Adipose tissue (tissue), 3 donors: ENCODE measurements around the gene FBXL13. TPM values are rescaled to one million over a fixed set of nuclear protein-coding genes. Genes with fewer than 3 reads are reported as not detected.
"Not testable (repeated sequence)": the region's sequence is repeated elsewhere in the genome, so short reads cannot be mapped to it uniquely, and the experiment has no call there.

Experiments
- H3K27ac ChIP-seq: one replicate; pipeline ENCODE4 v1.5.1; 2013; ENCODE audit warnings: low read depth, low read length
- WGBS, 3 donors: extraction: QIAGEN DNeasy Blood & Tissue Kit; methylation state at CpG; one replicate each; pipeline ENCODE4 v1.1.7; 2013; 5-methylcytosine and 5-hydroxymethylcytosine counted together
- polyA plus RNA-seq, 3 donors: library from polyadenylated mRNA; stranded (reverse); fragments of 200-250 nt; gene quantifications; one replicate each; pipeline ENCODE4 v1.2.3, GENCODE V29; 2013
- donor health status: healthy with polysubstance abuse.
- donor health status: Bipolar disorder and iron deficiency.
- donor health status: healthy.

The FBXL13 gene
- polyA plus RNA-seq, 3 donors: 0.38 to 0.59 (median 0.56) TPM

DNA sequence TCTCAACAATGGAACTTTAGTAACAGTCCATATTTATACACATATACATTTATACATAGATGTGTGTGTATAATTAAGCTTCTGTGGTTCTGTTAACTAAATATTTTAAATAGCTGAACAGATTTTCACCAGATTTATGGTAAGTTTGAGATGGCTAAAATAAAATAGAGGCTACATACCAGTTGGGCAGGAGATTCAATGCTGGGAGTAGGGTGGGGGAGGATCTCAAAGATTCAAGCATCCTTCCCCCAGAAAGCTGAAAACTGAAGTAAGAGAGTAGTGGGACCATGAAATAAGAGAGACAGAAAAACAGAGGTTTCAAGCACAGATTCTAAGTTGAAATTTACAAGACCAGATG, 147.8 kb downstream of the FBXL13 start:
- H3K27ac ChIP-seq: no peak overlapping the region

DNA sequence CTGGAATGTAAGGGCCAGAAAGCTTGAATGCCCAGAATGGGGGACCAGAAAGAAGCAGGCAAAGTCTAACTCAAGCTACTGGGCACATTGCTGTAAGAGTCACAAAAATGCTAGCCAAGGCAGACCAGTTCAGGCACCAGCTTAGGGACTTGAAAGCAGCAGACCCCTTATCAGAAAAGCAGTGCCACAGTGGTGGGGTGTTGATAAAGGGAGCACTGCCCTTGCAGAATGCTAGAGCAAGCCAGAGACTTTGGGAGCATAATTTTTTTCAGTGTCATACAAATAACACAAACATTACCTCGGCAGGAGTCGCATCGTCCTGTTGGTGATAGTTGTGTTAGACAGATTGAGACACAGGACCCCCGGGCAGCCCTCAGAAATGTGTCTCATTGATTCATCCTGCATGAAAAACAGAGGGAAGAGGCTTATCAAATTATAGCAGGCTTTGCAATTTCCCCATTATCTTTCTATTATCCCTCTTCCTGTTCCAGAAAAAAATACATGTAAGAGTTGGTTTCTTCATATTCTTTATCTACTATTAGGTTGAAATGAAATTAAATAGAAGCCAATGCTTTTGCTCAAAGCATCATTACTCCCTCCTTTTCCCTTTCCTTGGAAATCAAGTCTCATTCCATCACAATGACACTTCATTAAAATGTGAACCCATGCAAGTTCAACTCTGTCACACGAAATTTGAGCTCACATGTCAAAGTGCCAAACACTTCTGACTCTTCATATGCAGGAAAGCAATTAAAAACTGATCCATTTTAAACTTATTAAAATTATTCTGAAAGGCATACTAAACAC, 148.4 kb downstream of the FBXL13 start:
- no peak overlapping the region for H3K27ac ChIP-seq
- WGBS, 3 donors: 55 to 72% (median 62%) methylated on average over 5 of the region's 5 CpGs

DNA sequence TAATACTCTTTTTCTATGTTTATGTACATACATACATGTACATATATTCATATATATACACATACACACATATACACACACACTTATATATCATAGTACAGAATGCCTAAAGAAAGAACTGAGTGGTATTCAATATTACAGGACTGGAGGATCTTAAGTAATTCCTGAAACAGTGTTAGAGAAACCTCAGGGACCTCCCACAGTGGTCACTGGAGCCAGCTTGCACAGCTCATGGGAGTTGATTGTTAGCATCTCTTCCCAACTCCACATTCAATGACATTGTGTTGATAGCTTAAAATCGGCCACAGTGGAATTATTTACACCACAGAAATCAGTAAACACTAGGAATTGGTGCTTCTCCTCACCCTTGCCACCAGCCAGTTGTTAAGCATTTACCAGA, 155.8 kb downstream of the FBXL13 start:
- WGBS, 3 donors: 48 to 54% (median 52%) methylated on average over 1 of the region's 1 CpG
- H3K27ac ChIP-seq: no peak overlapping the region

DNA sequence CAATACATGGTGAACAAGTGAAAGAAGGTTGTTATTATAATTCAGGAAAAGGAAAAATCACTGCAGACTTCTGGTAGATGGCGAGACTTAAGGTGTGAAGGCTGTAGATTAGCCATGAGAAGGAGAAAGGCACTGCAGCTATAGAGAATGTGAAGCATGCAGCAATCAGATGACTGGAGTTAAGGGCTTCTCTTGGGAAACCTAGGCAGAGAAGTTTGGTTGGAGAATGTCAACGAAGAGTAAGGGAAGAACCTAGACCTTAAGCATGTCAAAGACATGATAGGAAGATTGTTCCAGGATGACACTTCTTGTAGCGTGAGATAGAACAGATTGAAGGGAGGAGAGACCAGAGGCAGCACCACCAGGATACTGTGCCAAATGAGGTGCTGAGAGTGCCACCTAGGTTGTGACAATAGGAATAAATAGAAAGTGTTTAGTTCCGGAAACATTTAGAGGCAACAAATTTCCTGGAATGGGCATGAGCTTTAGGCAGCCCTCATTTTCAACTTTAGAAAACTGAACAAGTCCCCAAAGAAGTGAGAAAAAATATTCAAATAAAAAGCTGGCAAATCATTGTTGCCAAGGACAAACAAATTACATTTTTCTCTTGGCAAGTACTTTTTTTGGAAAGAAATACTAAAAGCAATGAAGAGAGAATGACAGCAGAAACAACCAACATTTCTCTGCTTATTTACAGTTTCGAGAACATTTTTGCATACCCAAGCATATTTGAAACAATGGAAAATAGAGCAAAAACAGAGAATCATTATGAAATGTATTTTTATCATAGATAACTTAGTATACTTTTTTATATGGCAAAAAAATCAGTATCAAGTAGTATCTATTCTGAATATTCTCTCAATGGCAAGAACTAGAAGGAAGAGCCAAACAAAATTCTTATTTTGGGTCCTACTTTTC, 156.9 kb downstream of the FBXL13 start:
- WGBS, 3 donors: 75 to 85% (median 78%) methylated on average over 5 of the region's 5 CpGs

DNA sequence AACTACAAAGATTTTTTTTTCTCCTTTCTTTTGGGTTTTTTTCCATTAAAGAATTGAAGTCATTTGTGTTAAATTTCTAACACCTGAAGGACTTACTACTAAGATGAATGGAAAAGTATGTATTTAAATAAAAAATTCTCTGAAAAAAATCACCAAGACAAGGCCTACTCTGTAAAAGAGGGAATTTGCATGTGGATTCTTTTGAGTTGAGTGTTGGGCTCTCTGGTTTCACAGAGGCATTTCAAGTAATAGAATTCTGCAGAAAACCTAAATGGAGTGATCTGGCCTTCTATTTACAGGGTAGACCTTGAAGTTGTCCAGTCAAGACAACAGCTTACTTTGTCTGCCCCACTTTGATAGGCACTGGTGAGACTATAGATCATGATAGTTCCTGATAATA, 157.7 kb downstream of the FBXL13 start:
- H3K27ac ChIP-seq: no peak overlapping the region

More for the DNA sequence above, 156.9 kb downstream of the FBXL13 start:
- no peak overlapping the region for H3K27ac ChIP-seq

DNA sequence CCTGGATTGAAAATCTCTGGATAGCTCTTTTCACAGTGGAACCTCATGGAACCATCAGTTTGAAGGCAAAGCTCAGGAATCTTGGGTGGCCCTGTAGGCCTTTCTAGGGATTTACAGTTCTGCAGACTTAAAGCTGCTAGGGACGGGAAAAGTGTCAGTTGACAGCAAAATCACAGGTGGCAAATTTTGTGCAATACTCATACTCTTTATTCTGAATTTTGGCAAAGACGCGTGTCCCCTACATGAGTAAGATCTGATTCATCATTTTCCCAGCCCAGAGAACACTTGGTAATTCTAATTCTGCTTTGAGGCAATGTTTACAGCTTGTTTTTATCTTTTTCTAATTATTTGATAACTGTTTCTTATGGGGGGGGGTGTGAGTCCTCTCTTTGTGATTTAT, 158.2 kb downstream of the FBXL13 start:
- 77 to 89% (median 82%) methylated on average over 3 of the region's 3 CpGs for WGBS, 3 donors
- no peak overlapping the region for H3K27ac ChIP-seq

DNA sequence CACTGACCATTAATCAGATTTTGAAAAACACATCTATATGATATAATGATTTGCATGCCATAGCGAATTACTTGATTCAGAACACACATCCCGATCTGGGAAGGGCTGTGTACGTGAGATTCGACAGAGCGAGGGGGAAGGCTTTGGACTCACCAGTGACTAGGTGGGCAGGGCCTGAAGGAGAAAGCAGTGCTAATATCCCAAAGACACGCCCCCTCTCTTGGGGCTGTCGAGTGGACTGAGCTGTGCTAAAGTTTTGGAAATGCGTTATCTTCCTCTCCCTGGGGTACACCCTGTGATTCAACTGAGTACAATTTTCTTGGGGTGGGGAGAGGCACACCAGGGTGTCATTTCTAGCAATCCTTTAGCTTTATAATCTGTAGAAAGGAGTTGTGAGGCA, 160.0 kb downstream of the FBXL13 start:
- no peak overlapping the region for H3K27ac ChIP-seq
- WGBS, 3 donors: 64 to 80% (median 67%) methylated on average over 8 of the region's 8 CpGs

DNA sequence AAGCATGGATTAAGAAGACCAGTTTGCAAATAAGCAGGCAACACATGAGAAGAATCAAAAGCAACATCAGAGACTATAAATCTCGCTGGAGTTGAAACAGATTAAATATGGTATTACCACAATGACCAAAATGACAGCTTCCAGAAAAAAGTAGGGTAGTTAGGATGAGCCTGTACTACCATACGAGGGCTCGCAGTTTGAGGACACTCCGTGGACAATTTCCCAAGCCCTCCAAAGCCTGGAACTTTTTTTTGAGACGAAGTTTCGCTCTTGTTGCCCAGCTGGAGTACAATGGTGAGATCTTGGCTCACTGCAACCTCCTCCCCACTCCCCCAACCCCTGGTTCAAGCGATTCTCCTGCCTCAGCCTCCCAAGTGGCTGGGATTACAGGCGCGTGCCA, 160.8 kb downstream of the FBXL13 start:
- H3K27ac ChIP-seq: no peak overlapping the region
- WGBS, 3 donors: 65 to 91% (median 70%) methylated on average over 9 of the region's 9 CpGs

DNA sequence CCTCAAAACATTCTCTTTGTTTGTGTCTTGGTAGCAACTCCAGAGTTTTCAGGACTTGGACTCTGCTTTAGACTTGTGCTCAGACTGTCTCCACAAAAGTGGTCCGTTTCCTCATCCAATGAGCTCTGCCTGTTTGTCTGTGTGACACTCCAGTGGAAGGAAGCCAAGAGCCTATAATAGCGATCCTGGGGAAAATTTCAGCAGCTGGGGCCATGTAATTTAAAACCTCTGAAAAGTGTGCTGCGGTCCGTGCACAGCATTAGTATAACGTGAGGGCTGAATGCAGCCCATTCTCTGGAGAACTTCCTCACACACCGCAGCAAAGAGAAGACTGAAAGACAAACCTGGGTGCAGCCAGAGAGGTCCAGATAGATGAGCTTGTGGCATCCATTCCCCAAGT, 161.9 kb downstream of the FBXL13 start, which contains the start of gene LRRC17:
Gene LRRC17 (plus strand): TSS at position 259 of the 400 bp plus-strand sequence. CDS start 20,914 bp downstream, outside the sequence.
- H3K27ac ChIP-seq: no peak within 1 kb of the TSS
- 24 to 57% (median 27%) methylated on average over 6 of the region's 6 CpGs for WGBS, 3 donors

DNA sequence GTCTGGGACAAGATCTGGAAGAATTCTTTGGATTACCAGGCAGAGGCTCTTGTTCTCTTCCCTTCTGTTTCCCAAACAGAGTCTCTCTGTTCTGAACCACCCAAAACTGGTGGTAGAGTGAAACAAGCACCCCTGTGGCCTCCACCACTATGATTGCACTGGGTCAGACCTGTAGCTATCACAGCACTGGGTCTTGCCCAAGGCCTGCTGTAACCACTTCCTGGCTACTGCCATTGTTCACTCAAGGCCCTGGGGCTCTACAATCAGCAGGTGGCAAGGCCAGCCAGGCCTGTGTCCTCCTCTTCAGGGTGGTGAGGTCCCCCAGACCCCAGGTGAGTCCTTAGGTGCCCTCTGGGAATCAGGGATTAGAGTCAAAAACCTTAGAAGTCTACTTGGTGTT, 165.9 kb downstream of the FBXL13 start:
- H3K27ac ChIP-seq: no peak overlapping the region

DNA sequence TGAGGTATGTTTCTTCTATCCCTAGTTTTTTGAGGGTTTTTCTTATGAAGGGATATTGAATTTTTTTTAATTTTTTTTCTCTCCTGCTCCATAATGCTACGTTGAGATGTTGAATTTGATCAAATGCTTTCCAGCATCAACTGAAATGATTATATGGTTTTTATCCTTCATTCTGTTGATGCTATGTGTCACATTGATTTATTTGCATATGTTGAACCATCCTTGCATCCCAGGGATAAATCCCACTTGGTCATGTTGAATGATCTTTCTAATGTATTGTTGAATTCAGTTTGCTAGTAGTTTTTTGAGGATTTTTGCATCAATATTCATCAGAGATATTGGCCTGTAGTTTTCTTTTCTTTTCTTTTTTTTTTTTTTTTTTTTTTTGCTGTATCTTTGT, 171.0 kb downstream of the FBXL13 start:
- WGBS, 3 donors: 92 to 97% (median 94%) methylated on average over 1 of the region's 1 CpG
- H3K27ac ChIP-seq: not testable (repeated sequence)

DNA sequence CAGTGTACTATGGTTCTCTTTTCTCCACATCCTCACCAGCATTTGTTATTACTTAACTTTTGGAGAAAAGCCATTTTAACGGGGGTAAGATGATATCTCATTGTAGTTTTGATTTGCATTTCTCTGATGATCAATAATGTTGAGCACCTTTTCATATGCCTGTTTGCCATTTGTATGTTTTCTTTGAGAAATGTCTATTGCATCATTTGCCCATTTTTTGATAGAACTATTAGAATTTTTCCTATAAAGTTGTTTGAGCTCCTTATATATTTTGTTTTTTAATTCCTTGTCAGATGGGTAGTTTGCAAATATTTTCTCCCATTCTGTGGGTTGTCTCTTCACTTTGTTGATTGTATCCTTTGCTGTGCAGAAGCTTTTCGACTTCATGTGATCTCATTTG, 172.5 kb downstream of the FBXL13 start:
- not testable (repeated sequence) for H3K27ac ChIP-seq
- WGBS, 3 donors: 70 to 81% (median 75%) methylated on average over 2 of the region's 2 CpGs

DNA sequence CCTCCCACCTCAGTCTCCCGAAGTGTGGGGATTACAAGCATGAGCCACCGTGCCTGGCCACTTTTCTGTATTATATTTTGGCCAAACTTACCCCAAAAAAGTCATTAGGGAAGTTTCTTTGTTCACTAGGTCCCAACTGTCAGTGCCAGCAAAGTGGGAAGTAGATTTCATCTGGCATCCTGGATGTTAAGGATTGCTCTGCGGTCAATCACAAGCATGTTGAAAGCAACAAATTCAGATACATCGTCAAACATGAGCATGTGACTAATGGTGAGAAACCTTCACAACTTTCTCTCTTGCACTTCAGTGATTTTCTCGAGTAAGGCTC, 176.1 kb downstream of the FBXL13 start:
- 52 to 93% (median 61%) methylated on average over 5 of the region's 5 CpGs for WGBS, 3 donors
- H3K27ac ChIP-seq: no peak overlapping the region

DNA sequence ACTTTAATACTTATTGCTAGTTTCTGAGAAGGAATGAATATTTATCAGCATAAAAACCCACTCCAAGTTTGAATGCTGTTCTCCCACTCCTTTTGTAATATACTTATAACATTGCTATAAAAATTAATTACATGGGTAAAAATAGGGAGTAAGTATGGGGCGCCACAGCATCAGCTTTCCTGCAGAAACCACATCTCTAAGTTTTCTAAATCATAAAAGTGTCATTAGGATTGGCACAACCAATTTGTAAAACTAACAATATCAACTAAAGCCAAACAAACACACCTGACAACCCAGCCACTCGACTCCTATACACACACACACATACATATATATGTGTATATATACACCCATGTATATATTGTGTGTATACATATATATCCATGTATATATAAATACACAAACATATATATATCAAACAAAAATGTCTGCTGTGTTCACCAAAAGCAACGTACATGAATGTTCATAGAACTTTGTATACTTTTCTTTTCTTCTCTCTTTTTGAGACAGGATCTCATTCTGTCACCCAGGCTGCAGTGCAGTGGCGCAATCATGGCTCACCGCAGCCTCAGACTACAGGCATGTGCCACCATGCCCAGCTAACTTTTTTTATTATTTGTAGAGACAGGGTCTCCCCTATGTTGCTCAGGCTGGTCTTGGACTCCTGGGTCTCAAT, 176.6 kb downstream of the FBXL13 start:
- no peak overlapping the region for H3K27ac ChIP-seq
- 58 to 88% (median 62%) methylated on average over 5 of the region's 5 CpGs for WGBS, 3 donors

DNA sequence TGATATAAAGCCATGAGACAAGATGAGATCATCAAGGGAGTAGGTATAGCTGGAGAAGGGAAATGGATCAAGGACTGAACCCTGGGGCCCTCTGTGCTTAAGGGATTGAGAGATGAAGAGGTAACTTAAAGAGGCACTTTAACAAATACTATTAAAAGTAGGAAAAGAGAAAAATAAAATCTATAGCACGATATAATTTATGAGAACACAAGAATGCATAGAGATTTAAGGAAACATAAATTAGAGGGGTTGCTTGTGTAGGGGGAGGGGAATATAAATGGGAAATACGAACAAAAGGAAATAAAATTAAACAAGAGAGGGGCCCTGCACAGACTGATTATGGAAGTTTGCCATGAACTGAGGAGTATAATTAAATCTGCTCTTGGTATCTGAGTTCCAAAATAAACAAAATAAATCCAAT, 177.4 kb downstream of the FBXL13 start:
- no peak overlapping the region for H3K27ac ChIP-seq
- WGBS, 3 donors: 19 to 47% (median 25%) methylated on average over 2 of the region's 2 CpGs

DNA sequence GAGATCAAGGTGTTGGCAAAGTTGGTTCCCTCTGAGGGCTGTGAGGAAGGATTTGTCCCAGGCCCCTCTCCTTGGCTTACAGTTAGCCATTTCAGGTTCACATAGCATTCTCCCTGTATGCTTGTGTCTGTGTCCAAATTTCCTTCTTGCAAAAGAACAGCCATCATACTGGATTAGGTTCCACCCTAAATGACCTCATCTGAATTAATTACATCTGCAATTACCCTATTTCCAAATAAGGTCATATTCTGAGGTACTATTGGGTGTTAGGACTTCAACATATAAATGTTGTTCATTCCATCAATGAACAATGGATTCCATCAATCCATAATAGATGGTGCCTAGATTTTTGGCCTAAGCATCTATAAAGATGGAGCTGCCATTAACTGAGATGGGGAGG, 178.0 kb downstream of the FBXL13 start:
- H3K27ac ChIP-seq: no peak overlapping the region

DNA sequence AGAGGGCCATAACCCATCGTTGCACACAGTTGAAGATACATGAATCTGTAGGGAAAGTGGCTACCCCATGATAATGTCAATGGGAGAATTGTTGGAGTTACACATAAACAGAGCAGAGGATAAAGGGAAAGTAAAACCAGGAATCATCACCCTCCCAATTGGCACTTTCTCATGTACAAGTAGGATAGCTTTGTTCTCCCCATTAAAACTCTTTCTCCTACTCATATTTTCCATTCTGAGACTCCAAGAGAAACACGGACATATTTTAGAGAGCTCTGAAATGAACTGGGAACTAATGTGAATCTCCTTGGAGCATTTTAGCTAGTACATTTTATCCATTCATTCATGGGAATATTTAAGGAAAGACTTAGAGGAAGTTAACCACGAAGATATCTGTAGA, 179.0 kb downstream of the FBXL13 start:
- H3K27ac ChIP-seq: no peak overlapping the region
- WGBS, 3 donors: 50 to 72% (median 57%) methylated on average over 3 of the region's 3 CpGs

DNA sequence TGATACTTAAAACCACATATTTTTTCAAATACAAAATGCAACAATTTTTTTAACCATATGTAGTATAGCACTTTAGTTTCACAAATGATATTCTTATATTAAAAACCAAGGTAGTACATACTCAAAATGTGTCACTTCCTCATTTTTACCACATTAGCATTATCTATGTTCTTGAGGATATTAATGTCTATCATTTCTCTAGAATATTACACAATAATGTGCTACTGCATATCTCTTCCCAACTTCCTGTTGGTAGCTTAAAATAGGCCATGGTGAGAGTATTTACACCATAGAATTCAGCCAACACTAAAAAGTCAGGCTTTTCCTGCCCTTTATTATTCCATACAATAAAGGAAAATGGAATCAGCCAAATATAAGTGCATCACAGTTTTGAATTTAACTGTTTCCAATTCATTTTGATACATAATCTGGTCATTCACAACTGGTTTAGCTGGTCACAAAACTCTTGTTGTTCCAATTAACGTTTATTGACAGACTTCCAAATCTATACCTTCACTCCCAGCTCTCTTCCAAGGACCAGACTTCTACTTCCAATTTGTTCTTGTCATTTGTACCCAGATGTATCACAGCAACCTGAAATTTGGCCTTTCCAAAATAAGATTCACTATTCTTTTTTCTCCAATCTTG, 181.8 kb downstream of the FBXL13 start:
- 60 to 85% (median 67%) methylated on average over 1 of the region's 1 CpG for WGBS, 3 donors

DNA sequence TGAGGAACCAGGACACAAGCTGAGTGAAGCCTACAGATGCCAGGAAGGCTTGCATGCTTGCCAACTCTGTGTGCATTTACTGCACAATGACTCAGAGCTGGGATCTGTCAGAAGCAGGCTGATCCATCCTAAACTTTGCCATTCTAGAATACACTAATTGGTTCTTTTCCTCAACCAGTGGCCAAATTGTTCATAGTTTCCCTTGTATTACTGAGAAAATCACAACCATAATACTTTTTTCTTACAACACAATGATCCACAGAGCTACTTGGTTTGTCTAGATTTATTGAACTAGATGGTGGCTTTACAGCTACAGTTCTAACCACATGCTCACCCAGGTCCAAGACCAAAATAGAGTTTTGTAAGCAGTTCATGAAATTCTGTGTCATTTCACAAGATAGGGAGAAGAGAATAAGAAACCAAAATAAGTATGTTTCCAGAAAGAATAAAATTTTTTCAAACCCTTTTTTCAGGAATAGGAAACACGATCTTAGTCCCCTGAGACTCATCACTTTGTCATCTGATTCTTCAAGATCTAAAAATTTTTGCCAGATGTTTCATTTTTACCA, 182.8 kb downstream of the FBXL13 start:
- WGBS, 3 donors: 29 to 74% (median 41%) methylated on average over 1 of the region's 1 CpG
- no peak overlapping the region for H3K27ac ChIP-seq

More for the DNA sequence above, 181.8 kb downstream of the FBXL13 start:
- no peak overlapping the region for H3K27ac ChIP-seq
